ENCODE results near the gene AFTPH.

DNA sequence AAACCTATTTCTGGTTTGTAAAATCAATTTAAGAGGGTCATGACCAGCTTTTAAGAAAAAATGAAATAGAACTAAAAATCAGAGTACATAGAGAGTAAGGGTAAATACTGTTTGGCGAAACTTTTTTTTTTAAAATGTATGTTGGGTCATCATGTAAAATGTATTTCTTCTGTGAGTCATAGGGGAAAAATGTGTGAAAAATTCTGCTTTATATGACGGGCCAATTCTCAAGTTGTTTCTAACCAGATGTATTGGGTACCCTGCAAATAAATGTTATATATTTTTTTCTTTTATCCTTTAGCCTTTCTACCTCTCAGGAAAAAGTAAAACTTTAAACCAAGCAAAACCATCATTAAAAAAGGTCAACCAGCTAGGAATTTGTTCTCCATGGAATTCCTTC is 13.9 kb downstream of the AFTPH start:
- TF ChIP-seq POLR2AphosphoS5 (IDR thresholded peaks at IDR 0.05; ENCODE audit: low read depth, low read length) (no peak), TAF1 (IDR thresholded peaks at IDR 0.05; ENCODE audit: low read depth, low read length) (no peak), POLR2A (IDR thresholded peaks at IDR 0.05; ENCODE audit: low read depth, low read length) (no peak)

Data from GM12891 (cell line).